Stimulated activated CD8-positive, alpha-beta memory T cell treated with anti-CD3 and anti-CD28 coated beads, Interleukin-15, amount 100 ng/mL, for 4 hours (primary cell): ENCODE data around the gene MLEC.

Experiments used
- DNase-seq, 2 donors: peaks; one replicate each; pipeline ENCODE4 v3.0.0-alpha.2; 2020; ENCODE audit warnings: low read depth in 2 of 2

Gene MLEC

DNA sequence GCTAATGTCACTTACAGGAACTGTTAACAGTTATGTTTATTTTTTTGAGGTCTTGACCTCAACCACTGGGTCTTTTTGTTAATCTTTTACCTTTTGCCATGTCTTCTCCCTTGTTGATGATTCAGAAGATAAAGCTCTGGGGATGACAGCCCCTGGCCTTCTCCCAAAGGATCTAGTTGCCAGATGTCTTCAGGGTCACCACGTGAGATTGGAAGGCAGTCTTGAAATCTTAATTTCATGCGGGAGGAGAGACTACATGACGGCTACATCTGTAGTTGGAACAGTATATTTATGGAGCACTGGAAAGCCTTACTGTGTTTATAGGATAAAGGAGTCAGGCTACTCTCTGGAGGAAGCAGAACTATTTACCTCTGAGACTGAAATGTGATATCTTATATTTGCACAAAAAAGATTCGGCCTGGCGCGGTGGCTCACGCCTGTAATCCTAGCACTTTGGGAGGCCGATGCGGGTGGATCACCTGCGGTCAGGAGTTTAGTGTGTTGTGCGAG lies 5.6 kb downstream of the MLEC start:
- DNase-seq, result no peak

DNA sequence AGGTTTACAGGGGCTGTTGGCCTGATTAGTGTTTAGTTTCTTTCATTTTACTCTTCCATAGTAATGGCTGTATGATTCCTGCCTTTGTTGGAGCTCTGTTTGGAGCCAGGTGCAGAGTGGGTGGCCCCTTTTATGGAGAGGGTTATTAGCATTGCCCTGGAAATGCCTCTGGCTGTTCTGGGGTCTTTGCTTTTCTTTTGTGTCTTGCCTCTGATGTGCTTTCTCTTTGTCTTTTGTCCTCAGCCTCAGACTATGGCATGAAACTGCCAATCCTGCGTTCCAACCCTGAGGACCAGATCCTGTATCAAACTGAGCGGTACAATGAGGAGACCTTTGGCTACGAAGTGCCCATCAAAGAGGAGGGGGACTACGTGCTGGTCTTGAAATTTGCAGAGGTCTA lies 6.9 kb downstream of the MLEC start:
- no peak for DNase-seq

DNA sequence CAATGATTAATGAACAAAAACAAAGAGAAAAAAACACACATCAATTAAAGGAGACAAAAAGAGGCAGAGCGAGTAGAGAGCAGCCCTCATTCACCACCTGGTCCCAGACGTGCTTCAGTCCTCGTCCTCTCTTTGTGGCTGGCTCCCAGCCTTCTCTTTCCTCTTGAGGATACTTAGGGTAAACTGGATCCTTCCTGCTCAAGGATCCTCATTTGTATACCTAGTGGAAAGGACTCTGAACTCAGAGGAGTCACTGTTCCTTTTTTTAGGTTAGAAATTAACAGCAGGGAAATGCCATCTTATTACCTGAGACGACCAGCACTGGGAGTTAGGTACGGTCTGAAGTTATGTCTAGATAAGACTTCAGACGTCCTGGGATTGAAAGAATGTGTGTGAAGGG lies 9.7 kb downstream of the MLEC start:
- DNase-seq, result no peak

DNA sequence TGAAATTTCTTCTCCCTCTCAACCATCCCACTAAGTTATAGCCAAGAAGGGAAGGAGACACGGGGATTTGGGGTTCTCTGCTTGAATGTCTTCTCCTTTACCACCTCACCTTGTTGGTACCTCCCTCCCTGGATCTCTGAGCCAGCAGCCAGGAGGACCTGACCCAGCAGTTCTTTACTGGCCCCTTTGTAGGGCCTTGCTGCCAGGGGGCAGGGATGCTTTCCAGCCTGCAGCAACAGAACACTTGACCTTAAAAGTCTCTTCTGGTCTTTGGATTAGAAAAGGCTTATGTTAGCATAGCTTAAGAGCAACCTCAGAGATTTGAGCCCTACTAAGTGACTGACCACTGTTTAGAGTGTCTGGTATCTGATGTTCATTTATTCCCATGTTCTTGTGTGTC lies 10.4 kb downstream of the MLEC start:
- DNase-seq, result no peak

DNA sequence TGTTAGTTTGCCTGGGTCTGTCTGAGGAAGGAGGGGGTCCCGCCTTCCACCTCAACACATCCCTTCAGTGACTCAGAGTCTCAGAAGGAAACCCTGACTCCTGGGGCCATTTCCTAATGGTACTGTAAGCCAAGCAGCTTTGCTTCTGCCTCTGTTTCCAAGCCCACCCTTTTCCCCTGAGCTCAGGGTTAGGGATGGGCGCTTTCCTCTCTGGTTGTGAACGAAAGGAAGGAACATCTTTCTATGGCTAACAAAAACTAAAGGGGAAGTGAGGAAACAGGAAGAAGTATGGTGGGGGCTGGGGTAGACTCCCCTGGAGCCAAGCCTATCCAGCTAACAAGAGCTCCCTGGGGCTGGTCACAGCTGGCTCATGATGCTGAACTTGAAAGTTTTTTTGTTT lies 11.7 kb downstream of the MLEC start:
- DNase-seq, result no peak

DNA sequence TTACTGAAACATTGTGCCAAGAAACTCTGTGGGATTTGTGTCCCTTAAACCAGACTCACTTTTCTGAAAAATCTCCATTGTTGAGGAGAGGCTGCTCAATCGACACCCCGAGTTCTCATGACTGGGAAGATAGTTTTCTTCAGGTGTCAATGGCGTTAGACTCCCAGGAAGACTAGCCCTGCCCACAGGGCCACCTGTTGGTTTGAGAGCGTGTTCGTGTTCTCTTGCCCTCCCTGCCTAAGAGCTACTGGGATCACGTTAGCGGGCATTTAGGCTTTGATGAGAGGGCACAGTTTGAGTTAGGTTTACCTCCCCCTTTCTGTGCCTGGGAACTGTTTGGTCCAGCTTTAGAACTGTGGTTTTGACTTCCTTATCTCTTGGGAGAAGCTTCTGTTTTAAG lies 12.6 kb downstream of the MLEC start:
- DNase-seq, result no peak

DNA sequence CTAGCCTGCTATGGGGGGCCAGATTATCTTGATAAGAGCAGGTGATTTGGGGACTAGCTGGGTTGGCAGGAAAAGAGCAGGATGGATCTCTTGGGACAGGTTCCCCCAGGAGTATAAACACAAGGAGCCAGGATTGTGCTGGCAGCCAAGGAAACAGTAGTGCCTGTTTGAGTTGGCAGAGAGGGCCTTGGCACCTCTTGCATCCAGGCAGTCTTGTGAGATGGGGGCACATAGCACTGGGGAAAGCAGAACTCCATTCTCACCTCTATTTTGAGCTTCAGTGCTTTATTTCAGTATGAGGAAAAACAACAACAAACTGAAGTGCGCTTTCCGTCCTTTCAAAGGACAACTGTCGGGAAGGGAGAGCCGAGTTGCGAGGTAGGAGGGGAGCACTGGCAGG lies 13.9 kb downstream of the MLEC start:
- DNase-seq, result no peak

DNA sequence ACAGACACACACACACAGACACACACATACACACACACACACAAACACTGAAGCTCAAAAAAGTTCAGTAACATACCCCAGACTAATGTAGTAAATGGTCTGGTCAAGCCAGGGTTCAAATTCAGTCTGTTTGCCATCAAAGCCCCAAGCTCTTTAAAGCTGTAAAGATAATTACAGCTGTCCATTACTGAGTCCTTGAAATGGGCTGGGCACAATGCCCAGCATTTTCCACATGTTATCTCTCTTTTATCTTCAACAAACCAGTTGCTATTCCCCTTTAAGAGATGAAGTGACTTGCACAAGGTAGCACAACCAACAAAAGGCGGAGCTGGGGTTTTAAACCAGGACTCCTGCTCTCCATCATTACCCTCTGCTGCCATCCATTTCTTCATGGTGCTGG lies 15.7 kb downstream of the MLEC start:
- DNase-seq, result no peak

DNA sequence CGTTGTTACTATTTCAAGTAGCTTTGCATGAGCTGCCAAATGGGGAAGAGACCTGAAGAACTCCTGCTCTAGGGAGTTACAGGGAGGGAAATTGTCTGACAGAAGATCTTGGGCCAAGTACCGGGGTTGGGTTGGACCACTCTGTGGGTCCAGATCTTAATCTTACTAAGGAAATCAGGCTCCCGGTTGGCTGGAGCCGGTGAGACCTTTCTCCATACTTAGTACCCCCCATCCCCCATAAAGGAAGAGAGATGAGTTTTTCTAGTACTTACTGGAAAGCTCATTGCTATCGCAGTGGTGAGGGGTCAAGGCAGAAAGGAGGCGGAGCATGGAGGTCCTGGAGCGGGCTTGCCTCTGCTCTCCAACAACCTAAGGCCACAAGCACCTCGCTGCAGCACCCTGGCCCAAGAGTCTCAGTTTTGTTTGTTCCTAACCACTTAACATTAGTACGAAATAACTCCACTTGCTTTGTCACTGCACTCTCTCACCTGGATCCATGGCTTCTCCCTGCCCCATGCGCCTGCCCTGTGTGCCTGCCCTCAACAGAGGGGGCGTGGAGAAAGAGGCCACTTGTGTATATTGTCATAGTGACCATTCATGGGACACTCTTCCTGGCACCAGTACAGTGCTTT lies 16.5 kb downstream of the MLEC start:
- no peak for DNase-seq

DNA sequence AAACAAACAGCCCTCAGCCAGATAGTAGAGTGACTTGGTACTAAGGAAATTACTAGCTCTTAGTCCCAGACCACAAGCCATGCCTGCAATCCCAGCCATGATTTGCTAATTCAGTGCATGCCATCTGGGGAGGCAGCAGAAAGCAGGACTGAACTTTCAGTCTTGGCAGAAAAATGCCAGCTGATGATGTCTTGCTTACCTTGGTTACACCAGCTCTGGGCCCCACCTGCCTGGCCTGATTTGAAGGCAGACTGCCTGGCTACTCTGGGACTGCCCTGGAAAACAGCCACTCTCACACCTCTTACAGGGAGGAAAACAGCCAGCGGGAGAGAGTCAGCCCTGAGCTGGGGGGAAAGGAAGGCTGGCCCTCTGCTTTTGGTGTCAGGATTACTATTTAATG lies 18.7 kb downstream of the MLEC start:
- no peak for DNase-seq

DNA sequence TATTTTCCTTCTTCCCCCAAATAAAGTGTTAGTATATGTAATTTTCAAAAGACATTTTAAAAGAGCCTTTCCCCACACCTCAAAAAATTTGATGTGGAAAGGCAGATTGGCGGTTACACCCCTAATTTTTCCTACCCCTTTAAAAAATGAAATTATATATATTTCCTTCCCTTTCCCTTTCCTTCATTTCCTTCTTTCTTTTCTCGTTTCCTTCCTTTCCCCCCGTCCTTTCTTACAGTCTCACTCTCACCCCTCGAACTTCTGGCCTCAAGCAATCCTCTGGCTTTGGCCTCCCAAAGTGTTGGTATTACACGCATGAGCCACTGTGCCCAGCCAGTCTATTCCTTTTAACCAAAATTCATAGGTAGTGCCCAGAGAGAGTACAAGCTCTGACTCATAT lies 19.1 kb downstream of the MLEC start:
- DNase-seq, result no peak

DNA sequence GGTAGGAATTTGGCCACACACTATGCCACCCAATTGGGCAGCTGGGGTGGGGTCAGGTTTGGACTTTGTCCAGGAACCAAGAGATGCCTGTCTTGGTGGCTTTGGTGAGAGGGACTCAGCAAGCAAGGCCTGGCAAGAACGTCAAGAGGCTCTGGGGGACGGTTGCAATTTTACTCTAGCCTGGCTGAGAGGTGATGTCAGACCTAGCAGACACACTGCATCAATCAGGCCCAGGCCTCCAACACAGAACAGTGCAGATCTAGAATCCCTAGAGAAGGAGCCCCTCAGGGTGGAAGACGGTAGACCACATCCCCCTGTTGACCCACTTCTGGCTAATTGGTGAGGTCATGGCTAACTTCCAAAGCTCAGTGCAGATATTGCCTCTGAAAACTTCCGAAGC lies 21.7 kb downstream of the MLEC start:
- DNase-seq, result no peak

DNA sequence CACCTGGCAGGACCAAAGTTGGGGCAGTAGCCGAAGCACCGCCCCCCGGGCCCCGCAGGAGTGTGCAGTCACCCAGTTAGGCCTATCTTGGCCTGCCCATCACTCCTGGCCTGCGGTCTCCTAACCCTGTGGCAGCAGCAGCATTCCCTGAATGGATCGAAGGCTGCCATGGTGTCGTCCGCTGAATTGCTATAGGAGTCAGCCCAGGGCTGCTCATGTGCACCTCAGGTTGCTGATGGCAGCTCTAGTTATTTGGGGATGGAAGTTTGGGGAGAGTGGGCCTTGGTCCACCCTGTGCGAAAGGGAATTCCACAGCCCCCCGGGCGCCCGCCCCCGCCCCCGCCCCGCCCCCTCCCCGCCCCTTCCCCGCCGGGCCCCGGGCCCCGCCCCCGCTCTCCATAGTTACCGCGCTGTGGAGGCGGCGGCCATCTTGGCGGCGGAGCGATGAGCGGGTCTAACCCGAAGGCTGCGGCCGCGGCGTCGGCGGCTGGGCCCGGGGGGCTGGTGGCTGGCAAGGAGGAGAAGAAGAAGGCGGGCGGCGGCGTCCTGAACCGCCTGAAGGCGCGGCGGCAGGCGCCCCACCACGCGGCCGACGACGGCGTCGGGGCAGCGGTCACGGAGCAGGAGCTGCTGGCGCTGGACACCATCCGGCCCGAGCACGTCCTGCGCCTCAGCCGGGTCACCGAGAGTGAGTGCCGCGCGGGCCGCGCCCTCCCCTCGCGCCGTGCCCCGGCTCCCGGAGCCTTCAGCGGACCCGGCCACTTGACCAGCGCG lies 23.3 kb downstream of the MLEC start, which contains the start of gene UNC119B:
Gene UNC119B, plus strand, starts transcription at position 428 of the 774 bp plus-strand sequence. Its CDS starts 17 bp downstream, at position 445.
- DNase-seq, result peak; percentile 48 to 61

DNA sequence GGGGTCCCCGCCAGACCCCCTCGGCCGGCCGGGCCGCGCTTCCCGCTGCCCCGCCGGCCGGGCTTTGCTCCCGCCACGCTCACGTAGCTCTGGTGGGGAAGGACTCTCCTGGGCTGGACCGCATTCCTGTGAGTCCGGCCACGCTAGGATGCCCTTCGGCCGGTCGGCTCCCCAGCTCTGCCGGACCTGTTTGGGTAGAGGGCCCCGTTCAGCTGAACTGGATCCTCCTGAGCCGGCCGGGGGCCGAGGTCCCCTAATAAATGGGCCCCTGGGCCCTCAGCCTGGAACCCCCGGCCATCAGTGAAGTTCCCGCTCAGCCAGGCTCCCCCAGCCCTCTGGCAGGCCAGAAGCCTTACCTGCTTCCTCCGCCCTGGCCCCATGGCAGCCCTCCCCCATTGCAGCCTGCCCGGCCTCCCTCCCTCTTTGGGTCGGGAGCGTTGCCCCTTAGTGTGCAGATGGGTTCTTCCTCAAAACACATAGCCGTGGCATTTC lies 23.9 kb downstream of the MLEC start:
- no peak for DNase-seq

DNA sequence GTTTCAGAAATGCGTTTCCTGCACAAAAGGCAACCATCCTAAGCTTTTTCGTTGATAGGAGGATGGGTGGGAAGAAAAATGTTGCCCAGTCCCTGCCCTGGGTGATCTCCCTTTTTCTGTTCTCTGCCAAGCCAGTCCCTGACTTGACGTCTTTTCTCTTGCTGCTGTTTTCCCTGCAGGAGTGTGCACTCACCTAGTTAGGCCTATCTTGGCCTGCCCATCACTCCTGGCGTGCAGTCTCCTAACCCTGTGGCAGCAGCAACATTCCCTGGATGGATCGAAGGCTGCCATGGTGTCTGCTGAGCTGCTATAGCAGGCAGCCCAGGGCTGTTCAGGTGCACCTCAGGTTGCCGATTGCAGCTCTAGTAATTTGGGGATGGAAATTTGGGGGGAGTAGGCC lies 24.5 kb downstream of the MLEC start:
- DNase-seq, result no peak

DNA sequence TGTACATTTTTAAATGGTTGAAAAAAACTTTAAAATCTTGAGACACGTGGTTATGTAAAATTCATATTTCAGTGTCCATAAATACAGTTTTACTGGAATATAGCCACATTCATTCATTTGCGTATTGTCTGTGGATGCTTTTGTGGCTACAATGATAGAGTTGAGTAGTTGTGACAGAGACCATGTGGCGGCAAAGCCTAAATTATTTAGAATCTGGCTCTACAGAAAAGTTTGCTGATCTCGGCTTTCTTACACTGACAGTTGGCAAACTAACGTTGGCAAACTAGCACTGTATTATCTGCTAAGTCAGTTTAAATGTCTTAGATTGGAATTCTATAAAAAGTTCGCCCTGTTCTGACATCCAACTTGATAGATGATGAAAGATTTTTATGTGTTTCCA lies 25.7 kb downstream of the MLEC start:
- DNase-seq, result no peak

DNA sequence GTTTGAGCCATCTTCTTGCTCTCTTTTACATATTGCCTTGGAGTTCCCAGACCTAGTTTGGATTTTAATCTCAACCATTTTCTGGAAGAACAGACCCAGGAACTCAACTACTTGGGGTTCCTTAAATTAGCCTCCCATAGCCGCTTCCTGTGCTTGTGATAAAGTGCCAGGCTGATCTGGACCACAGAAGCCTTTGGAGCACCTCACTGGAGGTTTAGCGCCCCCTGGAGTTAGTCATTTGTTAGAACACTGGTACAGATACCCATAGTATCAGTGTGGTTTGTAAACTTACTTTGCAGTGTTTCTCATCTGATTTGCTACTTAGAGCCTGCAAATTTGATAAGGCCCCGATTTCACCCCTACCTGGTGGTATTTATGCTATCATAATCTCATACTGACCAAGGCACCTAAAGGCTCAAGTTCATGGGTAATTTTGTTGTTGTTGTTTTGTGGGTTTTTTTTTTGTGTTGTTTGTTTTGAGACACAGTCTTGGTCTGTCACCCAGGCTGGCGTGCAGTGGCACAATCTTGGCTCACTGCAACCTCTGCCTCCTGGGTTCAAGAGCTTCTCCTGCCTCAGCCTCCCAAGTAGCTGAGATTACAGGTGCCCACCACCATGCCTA lies 27.0 kb downstream of the MLEC start:
- DNase-seq, result peak; percentile 16 to 49

DNA sequence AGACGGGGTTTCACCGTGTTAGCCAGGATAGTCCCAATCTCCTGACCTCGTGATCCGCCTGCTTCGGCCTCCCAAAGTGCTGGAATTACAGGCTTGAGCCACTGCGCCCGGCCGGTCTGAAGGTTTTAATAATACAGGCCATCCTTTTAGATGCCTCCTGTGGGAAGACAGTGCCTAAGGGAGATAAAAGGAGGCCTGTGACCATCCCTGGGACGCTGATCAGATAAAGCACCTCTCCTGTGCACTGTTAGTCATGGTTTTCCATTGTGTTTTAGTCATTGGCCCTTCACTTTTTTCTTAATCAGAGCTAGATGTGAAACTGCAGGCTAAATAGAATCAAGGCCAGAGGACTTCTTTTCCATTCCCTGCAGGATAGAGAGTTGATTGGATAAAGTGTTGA lies 31.1 kb downstream of the MLEC start:
- DNase-seq, result no peak

DNA sequence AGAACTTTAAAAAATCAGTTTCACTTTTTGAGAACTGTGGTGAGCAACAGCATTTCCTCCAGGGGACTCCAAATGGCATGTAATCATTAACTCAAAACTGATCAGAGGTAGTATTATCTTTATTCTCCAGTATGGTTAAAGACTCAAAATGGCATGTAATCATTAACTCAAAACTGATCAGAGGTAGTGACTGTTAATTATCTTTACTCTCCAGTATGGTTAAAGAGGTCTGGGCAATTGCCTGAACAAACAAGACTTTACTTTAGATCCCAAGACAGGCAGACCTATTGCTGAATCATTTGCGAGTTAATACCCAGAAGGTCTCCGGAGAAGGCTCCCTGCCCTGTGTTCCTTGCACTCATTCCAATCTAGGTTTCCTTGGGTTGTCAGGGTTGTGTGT lies 32.1 kb downstream of the MLEC start:
- no peak for DNase-seq

DNA sequence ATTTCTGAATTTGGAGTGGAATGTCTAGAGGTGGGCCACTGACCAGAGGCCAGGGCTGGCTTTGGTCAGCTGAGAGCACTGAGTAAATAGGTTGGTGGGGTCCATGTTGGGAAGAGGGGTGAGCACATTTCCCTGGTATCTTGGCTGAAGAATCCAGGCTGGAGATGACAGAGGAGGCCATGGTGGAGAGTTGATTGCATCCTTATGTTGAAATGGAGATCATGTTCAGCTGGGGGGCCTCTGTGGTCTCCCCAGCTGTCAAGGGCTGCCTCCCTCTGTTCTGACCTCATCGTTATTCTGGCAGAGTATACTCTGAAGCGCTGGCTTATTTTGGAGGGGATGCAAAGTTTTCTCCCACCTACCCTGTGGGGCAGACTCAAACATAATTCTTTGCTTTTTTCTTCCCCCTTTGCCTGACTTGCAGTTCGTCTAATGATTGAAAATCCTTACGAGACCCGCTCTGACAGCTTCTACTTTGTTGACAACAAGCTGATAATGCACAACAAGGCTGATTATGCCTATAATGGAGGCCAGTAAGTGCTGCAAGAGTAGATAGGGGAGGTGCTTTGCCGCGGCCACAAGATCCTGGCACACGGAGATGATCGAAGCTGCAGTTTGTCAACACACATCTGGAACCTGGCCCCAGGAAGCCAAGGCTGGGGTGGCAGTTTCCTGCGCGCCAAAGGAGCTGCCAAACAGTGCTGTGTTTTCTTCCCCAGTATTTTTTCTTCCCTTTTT lies 32.7 kb downstream of the MLEC start:
- DNase-seq, result no peak

DNA sequence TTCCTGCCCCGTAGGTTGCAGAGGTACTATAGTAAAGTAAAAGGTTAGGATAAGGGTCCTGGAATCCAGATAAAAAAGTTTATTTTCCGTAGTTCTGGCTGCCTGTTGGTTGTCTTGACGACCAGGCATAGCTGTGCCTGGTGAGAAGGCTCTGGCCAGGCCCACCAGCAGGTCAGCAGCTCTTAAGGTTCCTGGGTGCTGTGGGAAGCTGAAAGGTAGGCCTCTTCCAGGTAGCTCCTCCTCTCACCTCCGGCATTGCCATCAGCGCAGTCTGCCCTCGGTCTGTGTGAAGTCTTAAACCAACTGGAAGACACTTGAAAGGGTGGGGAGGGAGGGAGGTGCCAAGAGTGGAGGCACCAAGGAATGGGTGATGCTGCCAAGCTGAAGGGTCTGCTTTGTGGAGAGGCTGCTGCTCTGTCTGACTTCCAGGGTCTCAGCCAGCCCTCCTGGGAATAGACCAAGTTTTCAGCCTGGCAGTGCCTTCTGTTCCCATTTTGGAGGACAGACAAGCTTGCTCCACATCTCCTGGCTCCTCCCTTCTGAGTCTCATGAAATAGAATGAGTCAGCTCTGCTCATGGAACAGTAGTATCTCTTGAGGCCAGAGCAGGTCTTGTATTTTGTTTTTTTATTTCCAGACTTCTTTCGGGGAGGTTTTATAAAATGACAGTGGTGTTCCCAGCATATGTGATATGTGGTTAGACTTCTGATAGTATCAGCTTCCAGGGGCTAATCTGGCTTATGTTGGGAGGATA lies 33.5 kb downstream of the MLEC start:
- no peak for DNase-seq
